Lower lobe of right lung (tissue), 2 donors: ENCODE results near the gene UBE2O. TPM values are rescaled to one million over a fixed set of nuclear protein-coding genes. Genes with fewer than 3 reads are reported as not detected.

Experiments
- ATAC-seq, 2 donors: fragments of 200-7000 bp; cut with Tn5 transposase; one replicate each; pipeline ENCODE4 v1.9.1; 2020 to 2022; ENCODE audit warnings: mild to moderate bottlenecking in 2 of 2, moderate library complexity in 2 of 2
- DNase-seq: peaks from one replicate; pipeline ENCODE4 v3.0.0-alpha.2; 2020
- H3K27ac ChIP-seq: fragments of 200-600 bp; one replicate; pipeline ENCODE4 v1.8.0; 2022
- H3K27me3 ChIP-seq: fragments of 200-600 bp; one replicate; pipeline ENCODE4 v1.8.0; 2022; ENCODE audit warnings: low read depth
- H3K36me3 ChIP-seq: fragments of 200-600 bp; one replicate; pipeline ENCODE4 v1.8.0; 2022; ENCODE audit warnings: mild to moderate bottlenecking
- H3K4me1 ChIP-seq: fragments of 200-600 bp; one replicate; pipeline ENCODE4 v1.8.0; 2022
- H3K4me3 ChIP-seq: fragments of 200-600 bp; one replicate; pipeline ENCODE4 v1.8.0; 2022; ENCODE audit warnings: mild to moderate bottlenecking
- H3K9me3 ChIP-seq: fragments of 200-600 bp; one replicate; pipeline ENCODE4 v1.8.0; 2022
- CTCF ChIP-seq: fragments of 200-600 bp; IDR thresholded peaks from one replicate; pipeline ENCODE4 v1.8.0; 2022; ENCODE audit warnings: antibody characterized with exemption, mild to moderate bottlenecking
- intact Hi-C: fragments of 100-400 bp; cut with DNase I; formaldehyde crosslinking; loops from one replicate; pipeline ENCODE4 v1.11.0; 2022
- total RNA-seq: library from RNA; stranded (reverse); fragmentation: NEBNext Ultra II Directional; extraction: Animal tissue kit (Norgen Biotek cat#: 25700); gene quantifications from one replicate; pipeline ENCODE4 v1.2.1, GENCODE V29; 2021
- donor health status: DM: no; HTN: yes; CAD: no; lungs with severe emphysema.

UBE2O gene
- total RNA-seq, 1 donor from 2014 or later = 18.2 TPM

DNA sequence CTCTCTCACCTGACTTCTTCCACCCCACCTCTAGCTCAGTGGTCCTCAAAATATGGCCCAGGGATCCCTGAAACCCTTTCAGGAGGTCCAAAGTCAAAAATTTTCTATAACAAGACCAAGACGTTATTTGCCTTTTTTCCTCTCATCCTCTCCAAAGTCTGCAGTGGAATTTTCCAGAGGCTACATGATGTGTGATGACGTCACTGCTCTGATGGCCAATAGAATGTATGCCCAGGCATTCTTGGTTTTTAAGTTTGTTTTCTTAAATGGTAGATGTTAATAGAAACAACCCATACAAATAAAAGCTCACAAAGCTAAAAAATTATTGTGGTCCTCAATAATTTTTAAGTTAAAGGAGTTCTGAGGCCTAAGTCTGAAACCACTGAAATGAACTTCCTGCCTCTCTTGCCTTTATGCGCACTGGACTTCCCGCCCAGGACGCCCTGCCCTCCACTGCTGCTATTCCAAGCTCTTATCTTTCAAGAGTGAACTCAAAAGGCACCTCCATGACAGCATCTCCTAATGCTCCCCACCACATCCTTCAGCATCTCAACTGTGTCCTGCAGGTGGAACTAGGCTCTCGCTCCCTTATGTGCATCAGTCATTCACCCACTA, 13.5 kb downstream of the UBE2O start:
- H3K4me1 ChIP-seq = no peaks in the 10 kb centered on the region
- intact Hi-C loops = no loop called here
- DNase-seq (no peak), ATAC-seq (no peak)
- no peaks in the 10 kb centered on the region for H3K27me3 ChIP-seq
- no peaks in the 10 kb centered on the region for H3K36me3 ChIP-seq
- H3K4me3 ChIP-seq = no peak overlapping the region
- TF ChIP-seq CTCF = no peak
- H3K9me3 ChIP-seq = no peaks in the 10 kb centered on the region
- no peak overlapping the region for H3K27ac ChIP-seq

- Histone ChIP-seq H3K27ac (no peak overlapping the region), H3K36me3 (no peaks in the 10 kb centered on the region), H3K9me3 (no peaks in the 10 kb centered on the region), H3K27me3 (no peaks in the 10 kb centered on the region), H3K4me3 (no peak overlapping the region), H3K4me1 (no peaks in the 10 kb centered on the region)
- no peak for DNase-seq
- intact Hi-C loops = no loop called here
- no peak for ATAC-seq
- TF ChIP-seq CTCF = no peak
Measured at GRCh38 chr17:76438906-76439305, 14.0 kb downstream of the UBE2O start.

- Histone ChIP-seq H3K4me3 (no peak overlapping the region), H3K27ac (no peak overlapping the region), H3K36me3 (no peaks in the 10 kb centered on the region), H3K27me3 (no peaks in the 10 kb centered on the region), H3K4me1 (no peaks in the 10 kb centered on the region), H3K9me3 (no peaks in the 10 kb centered on the region)
- ATAC-seq (no peak), DNase-seq (no peak)
- TF ChIP-seq CTCF = no peak
- intact Hi-C loops = no loop called here
Measured at GRCh38 chr17:76437467-76438402, 15.2 kb downstream of the UBE2O start.

- no peak overlapping the region for H3K27ac ChIP-seq
- no peak overlapping the region for H3K4me3 ChIP-seq
- DNase-seq = no peak
- TF ChIP-seq CTCF = no peak
- no peak for ATAC-seq
- no peaks in the 10 kb centered on the region for H3K9me3 ChIP-seq
- peaks cover 6% of the 10 kb centered on the region for H3K4me1 ChIP-seq
- no peaks in the 10 kb centered on the region for H3K27me3 ChIP-seq
- intact Hi-C loops = no loop called here
- H3K36me3 ChIP-seq = no peaks in the 10 kb centered on the region
Measured at GRCh38 chr17:76435751-76436150, 17.2 kb downstream of the UBE2O start.

- no peaks in the 10 kb centered on the region for H3K27me3 ChIP-seq
- no peak overlapping the region for H3K27ac ChIP-seq
- intact Hi-C loops = no loop called here
- H3K36me3 ChIP-seq = no peaks in the 10 kb centered on the region
- H3K4me3 ChIP-seq = no peak overlapping the region
- DNase-seq = no peak
- TF ChIP-seq CTCF = no peak
- no peak for ATAC-seq
- H3K4me1 ChIP-seq = peaks cover 7% of the 10 kb centered on the region
- H3K9me3 ChIP-seq = no peaks in the 10 kb centered on the region
Measured at GRCh38 chr17:76434870-76435269, 18.1 kb downstream of the UBE2O start.
